ENCODE measurements around the gene FAM78B.

Gene FAM78B

GRCh38 chr1:166082601-166083000 is 84.2 kb downstream of the FAM78B start:
- H3K4me3 ChIP-seq (ENCODE audit: low read length), result no peak overlapping the region
- no peak for TF ChIP-seq ZNF274 (IDR thresholded peaks at IDR 0.05; ENCODE audit: low read depth, low read length)

- H3K4me3 ChIP-seq (ENCODE audit: low read length), result no peak overlapping the region
- TF ChIP-seq ZNF274 (IDR thresholded peaks at IDR 0.05; ENCODE audit: low read depth, low read length), result no peak
These were observed 85.6 kb downstream of the FAM78B start for GRCh38 chr1:166080967-166081870.

GRCh38 chr1:166080277-166080966 is 86.4 kb downstream of the FAM78B start:
- no peak overlapping the region for H3K4me3 ChIP-seq (ENCODE audit: low read length)
- no peak for TF ChIP-seq ZNF274 (IDR thresholded peaks at IDR 0.05; ENCODE audit: low read depth, low read length)

- no peak overlapping the region for H3K4me3 ChIP-seq (ENCODE audit: low read length)
- no peak for TF ChIP-seq ZNF274 (IDR thresholded peaks at IDR 0.05; ENCODE audit: low read depth, low read length)
These were observed 87.5 kb downstream of the FAM78B start for GRCh38 chr1:166079276-166079675.

GRCh38 chr1:166073489-166073888 is 93.3 kb downstream of the FAM78B start:
- no peak for TF ChIP-seq ZNF274 (IDR thresholded peaks at IDR 0.05; ENCODE audit: low read depth, low read length)
- H3K4me3 ChIP-seq (ENCODE audit: low read length), result no peak overlapping the region

- no peak for TF ChIP-seq ZNF274 (IDR thresholded peaks at IDR 0.05; ENCODE audit: low read depth, low read length)
- no peak overlapping the region for H3K4me3 ChIP-seq (ENCODE audit: low read length)
These were observed 97.4 kb downstream of the FAM78B start for GRCh38 chr1:166069390-166069789.

- TF ChIP-seq ZNF274 (IDR thresholded peaks at IDR 0.05; ENCODE audit: low read depth, low read length), result no peak
- H3K4me3 ChIP-seq (ENCODE audit: low read length), result no peak overlapping the region
These were observed 100.7 kb downstream of the FAM78B start for GRCh38 chr1:166066107-166066506.

- no peak for TF ChIP-seq ZNF274 (IDR thresholded peaks at IDR 0.05; ENCODE audit: low read depth, low read length)
These were observed 101.8 kb downstream of the FAM78B start for GRCh38 chr1:166064951-166065350.

GRCh38 chr1:166064313-166064926 is 102.4 kb downstream of the FAM78B start:
- no peak for TF ChIP-seq ZNF274 (IDR thresholded peaks at IDR 0.05; ENCODE audit: low read depth, low read length)
- H3K4me3 ChIP-seq (ENCODE audit: low read length), result no peak overlapping the region

More at GRCh38 chr1:166064951-166065350, 101.8 kb downstream of the FAM78B start:
- H3K4me3 ChIP-seq (ENCODE audit: low read length), result no peak overlapping the region

- no peak for TF ChIP-seq ZNF274 (IDR thresholded peaks at IDR 0.05; ENCODE audit: low read depth, low read length)
- H3K4me3 ChIP-seq (ENCODE audit: low read length), result no peak overlapping the region
These were observed 103.1 kb downstream of the FAM78B start for GRCh38 chr1:166063701-166064100.

- TF ChIP-seq ZNF274 (IDR thresholded peaks at IDR 0.05; ENCODE audit: low read depth, low read length), result no peak
- H3K4me3 ChIP-seq (ENCODE audit: low read length), result no peak overlapping the region
These were observed 104.3 kb downstream of the FAM78B start for GRCh38 chr1:166062421-166063070.

GRCh38 chr1:166057650-166058049 is 109.2 kb downstream of the FAM78B start:
- H3K4me3 ChIP-seq (ENCODE audit: low read length), result no peak overlapping the region
- TF ChIP-seq ZNF274 (IDR thresholded peaks at IDR 0.05; ENCODE audit: low read depth, low read length), result no peak

- TF ChIP-seq ZNF274 (IDR thresholded peaks at IDR 0.05; ENCODE audit: low read depth, low read length), result no peak
- H3K4me3 ChIP-seq (ENCODE audit: low read length), result no peak overlapping the region
These were observed 113.4 kb downstream of the FAM78B start for GRCh38 chr1:166053395-166053794.
